ENCODE measurements around the gene BRMS1.

Gene BRMS1

GRCh38 chr11:66338276-66339161 is 6.4 kb downstream of the BRMS1 start:
- in situ Hi-C loops (cut with HindIII; ENCODE audit: low sequenced_read_pairs), result no loop called here

DNA sequence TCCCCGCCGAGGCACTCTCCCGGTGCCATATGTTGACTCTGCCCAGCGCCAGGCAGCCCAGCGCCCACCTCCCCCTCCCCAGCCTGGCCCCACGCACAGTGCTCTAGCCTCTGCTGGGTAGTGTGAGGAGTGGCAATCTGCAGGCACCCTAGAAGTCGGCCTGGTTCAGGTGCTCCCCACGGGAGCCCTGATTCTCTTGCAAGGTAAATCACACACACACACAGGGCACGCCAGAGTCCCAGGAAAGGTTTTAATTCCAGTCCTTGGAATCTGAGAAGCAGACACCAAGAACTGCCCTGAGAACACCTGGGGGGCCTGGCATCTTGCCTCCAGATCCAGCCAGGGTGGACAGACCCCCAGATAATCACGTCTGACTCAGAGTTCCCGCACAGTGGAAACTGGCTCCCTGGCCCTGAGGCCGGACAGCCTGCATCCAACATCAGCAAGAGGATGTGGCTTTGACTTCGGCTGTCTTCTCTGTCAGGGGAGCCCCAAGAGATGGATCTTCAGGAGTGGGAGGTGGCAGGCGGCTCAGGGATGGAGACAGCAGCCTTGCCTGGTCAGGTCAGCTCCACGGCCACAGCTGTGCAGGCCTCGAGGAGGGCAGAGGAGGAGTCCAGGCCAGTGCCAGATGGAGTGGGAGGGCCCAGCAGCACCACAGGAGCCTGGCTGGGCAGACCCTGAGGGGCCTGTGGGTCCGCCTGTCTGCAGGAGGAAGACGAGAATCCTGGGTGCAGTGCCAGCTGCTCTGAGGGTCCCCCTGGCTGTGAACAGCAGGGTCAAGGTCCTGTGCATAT is 7.6 kb downstream of the BRMS1 start:
- in situ Hi-C loops (cut with HindIII; ENCODE audit: low sequenced_read_pairs), result no loop called here

DNA sequence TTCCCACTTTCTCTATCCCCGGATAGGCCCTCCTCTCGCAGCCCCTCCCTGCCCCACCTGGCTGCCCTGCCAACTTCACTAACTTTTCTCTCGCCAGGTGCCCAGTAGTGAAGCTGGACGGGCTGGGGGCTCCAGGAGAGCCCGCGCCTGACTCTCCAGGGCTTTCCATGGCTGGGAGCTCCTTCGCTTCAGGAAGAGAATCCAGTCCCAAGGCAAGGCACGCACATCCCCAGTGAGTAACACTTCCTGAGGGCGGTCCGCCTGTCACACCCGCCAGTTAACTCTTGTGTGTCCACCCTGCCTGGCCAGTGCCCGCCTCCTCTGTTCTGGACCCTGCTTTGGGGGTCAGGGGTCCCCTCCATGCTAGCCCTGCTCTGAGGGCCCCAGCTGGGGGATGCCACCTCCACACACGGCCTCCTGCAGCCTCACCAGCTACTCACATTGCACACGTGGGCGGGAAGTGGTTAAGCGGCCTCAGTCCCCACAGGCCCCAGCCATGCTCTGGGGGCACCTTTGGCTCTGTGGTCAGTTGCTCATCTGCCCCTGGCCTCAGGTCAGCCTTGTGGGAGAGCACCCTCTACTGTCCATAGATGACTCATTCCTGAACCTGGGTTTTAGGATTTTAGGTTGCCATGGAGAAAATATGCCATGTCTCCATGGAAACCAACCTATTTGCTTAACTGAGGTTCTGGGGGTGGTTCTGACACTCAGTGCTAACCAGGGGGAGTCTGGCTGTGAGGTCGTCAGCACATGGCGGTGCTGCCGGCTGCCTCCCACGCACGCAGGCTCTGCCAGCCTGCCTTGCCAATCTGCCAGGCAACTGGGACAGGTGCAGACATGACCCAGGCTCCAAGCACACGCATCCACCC is 8.4 kb downstream of the BRMS1 start, which contains the start of gene RIN1:
RIN1 (minus strand) TSS at position 201 of the 869 bp plus-strand sequence; CDS start at position 169, 32 bp downstream.
- in situ Hi-C loops (cut with HindIII; ENCODE audit: low sequenced_read_pairs), result no loop called here

- in situ Hi-C loops (cut with HindIII; ENCODE audit: low sequenced_read_pairs), result no loop called here
Measured at GRCh38 chr11:66335531-66336233, 9.2 kb downstream of the BRMS1 start.

DNA sequence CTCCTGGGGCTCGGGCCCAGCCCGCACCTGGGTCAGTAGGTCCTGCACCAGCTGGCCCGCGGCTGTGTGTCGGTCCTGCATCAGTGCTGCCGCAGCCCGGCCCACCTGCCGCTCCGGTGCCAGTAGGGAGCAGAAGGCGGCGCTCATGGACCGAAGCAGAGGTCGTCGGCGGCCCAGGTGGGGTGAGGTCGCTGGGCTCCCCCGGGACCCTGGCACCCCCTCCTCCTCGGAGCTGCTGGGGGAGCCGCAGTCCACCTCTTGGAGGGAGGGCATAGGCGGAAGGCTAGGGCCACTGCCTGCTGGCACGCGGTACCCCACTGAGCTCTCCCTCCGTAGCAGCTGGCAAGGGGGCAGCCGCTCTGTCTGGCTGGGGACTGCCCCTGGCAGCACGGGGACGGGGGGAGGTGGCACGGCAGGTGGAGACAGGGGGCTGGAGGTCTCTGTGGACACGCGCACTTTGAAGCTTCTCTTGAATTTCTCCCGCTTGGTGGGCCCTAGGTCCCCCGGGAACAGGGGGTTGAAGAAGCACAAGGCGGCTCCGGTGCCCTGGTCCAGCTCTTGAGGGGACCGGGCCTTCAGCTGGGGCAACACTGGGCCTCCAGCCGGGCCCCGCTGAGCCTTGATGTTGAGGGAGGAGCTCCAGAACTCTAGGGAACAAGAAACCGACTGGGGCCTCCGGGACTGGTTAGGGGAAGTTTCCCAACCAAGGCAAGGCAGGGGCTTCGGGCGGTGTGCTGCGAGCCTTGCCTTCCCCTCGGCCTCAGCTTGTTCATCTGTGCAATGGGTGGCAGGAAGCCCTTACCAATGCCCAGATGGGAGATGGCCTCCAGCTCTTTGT is 10.1 kb downstream of the BRMS1 start:
- in situ Hi-C loops (cut with HindIII; ENCODE audit: low sequenced_read_pairs), result loop anchor here (5.0 kb wide), 2 partner anchors 53 to 97 kb away; no protein-coding TSS in a partner anchor

DNA sequence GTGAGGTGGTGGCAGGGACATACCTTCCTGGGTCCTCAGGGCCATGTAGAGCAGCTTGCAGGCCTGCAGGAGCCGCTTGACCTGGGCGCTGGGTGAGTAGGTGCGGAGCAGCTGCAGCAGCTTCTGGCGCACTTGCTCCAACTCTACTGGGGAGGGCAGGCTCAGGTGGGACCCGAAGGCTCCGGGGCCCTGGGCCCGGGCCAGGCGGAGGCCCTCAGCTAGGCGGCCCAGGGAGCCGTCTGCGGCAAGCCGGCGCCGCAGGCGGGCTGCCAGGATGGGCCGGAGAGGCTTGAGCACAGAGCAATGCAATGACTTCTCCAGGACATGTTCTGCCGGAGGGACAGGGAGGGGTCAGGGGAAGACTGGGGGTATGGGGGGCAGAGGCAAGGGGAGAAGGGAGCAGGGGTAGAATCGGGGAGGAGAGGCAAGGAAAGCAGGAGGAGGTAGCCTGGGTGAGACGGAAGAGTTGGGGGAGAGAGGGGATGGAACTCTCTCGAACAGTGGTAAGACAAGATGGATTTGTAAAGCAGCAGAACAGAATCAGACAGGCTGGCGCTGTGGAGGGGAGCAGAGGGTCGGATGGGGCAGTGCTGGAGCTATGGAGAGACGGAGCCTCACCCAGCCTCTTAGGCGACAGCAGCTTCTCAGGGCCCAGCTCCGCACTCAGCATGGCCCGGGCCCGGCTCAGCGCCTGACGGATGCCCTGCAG is 10.9 kb downstream of the BRMS1 start:
- in situ Hi-C loops (cut with HindIII; ENCODE audit: low sequenced_read_pairs), result loop anchor here (5.0 kb wide), 2 partner anchors 52 to 98 kb away; no protein-coding TSS in a partner anchor

- in situ Hi-C loops (cut with HindIII; ENCODE audit: low sequenced_read_pairs), result loop anchor here (5.0 kb wide), 2 partner anchors 51 to 99 kb away; no protein-coding TSS in a partner anchor
Measured at GRCh38 chr11:66333220-66333877, 11.6 kb downstream of the BRMS1 start.

- in situ Hi-C loops (cut with HindIII; ENCODE audit: low sequenced_read_pairs), result loop anchor here (5.0 kb wide), 2 partner anchors 50 to 100 kb away; no protein-coding TSS in a partner anchor
Measured at GRCh38 chr11:66332371-66333219, 12.3 kb downstream of the BRMS1 start.

- in situ Hi-C loops (cut with HindIII; ENCODE audit: low sequenced_read_pairs), result loop anchor here (5.0 kb wide), 2 partner anchors 49 to 101 kb away; no protein-coding TSS in a partner anchor
Measured at GRCh38 chr11:66331542-66332370, 13.1 kb downstream of the BRMS1 start.

- in situ Hi-C loops (cut with HindIII; ENCODE audit: low sequenced_read_pairs), result loop anchor here (5.0 kb wide), 2 partner anchors 49 to 101 kb away; no protein-coding TSS in a partner anchor
Measured at GRCh38 chr11:66330931-66331330, 14.0 kb downstream of the BRMS1 start.

DNA sequence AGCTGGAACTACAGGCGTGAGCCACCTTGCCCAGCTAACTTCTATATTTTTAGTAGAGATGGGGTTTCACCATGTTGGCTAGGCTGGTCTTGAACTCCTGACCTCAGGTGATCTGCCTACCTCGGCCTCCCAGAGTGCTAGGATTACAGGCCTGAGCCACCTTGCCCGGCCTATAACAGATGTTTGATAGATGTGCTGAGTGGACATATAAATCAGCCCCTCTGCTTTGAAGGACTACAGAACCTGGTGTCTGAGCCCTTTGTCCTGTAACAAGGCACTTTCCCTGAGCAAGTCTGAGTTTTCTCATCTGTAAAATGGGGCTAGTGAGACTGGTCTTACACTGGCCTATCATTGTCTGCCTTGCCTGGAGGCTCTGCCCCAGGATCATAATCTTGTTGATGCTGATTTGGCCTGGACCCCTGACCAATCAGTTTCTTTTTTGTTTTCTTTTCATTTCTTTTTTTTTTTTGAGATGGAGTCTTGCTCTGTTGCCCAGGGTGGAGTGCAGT is 15.7 kb downstream of the BRMS1 start:
- in situ Hi-C loops (cut with HindIII; ENCODE audit: low sequenced_read_pairs), result no loop called here

DNA sequence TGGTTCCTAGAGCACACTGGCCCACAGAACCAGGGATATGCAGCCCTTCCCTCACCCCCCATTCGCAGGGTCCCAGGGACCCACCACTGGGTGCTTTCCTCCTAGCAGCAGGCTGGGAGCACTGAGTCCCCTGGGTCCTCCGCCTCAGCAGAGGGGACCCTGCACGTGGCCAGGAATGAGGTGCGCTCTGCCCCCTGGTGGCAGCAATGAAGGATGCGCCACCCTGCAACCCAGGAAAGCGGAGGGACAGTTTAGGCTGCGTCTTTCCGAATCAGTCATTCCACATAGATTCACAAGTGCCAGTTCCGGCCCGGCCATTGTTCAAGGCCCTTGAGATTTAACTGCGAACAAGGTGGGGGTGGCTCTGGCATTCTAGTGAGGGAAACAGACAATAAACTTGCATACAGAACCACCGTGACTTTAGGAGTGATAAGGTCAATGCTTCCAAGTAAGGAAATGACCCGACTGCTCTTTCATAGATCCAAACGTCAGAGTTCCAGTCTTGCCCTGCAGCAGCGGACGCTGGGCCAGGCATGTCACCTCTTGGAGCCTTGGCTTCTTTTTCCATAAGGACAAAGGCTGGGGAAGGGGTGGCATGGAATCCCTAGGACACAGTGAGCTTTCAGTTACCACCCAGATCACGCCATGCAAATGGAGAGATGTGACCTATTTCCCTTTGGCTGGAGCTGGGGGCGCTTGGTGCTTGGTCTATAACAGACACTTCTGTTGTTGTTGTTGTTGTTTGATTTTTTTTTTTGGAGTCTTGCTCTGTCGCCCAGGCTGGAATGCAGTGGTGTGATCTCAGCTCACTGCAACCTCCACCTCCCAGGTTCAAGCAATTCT is 16.4 kb downstream of the BRMS1 start:
- in situ Hi-C loops (cut with HindIII; ENCODE audit: low sequenced_read_pairs), result no loop called here

DNA sequence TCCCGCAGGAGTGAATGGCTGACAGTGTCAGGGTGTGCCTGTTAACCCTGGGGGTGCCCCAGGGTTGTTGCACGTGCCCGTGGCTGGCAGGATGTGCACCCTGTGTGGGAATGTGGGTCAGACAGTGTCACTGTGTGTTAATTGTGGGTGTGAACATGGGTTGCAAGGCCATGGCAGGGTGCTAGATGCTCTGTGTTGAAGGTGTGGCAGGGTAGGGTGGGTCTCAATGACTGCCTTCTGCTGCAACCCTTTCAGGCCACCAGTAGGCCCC is 16.9 kb downstream of the BRMS1 start:
- in situ Hi-C loops (cut with HindIII; ENCODE audit: low sequenced_read_pairs), result no loop called here

GRCh38 chr11:66327171-66328030 is 17.5 kb downstream of the BRMS1 start:
- in situ Hi-C loops (cut with HindIII; ENCODE audit: low sequenced_read_pairs), result no loop called here
